HepG2 (cell line): ENCODE measurements around the gene UBAP2. TPM values are rescaled to one million over a fixed set of nuclear protein-coding genes. Genes with fewer than 3 reads are reported as not detected.

ENCODE experiments used
- ARNT2 ChIP-seq: sonication (generic); formaldehyde crosslinking; IDR thresholded peaks from 2 replicates; pipeline ENCODE4 v1.8.0; 2022; ENCODE audit warnings: mild to moderate bottlenecking, low read depth, missing genetic modification reagents, moderate library complexity
- CREM ChIP-seq, 2 experiments: sonication (generic) in 1 of 2; formaldehyde crosslinking in 1 of 2; IDR thresholded peaks; 2 replicates each; pipeline versions ENCODE4 v1.4.0 to v1.6.1; 2016 to 2020; ENCODE audit warnings: antibody characterized with exemption in 1 of 2, mild to moderate bottlenecking in 1 of 2, missing genetic modification reagents in 1 of 2
- DMTF1 ChIP-seq: sonication (generic); formaldehyde crosslinking; IDR thresholded peaks from 2 replicates; pipeline ENCODE4 v1.4.0; 2020; ENCODE audit warnings: mild to moderate bottlenecking, missing genetic modification reagents
- FOSL1 ChIP-seq: sonication (generic); formaldehyde crosslinking; IDR thresholded peaks from 2 replicates; pipeline ENCODE4 v1.9.0; 2021; ENCODE audit warnings: missing genetic modification reagents, borderline replicate concordance
- HDAC2 ChIP-seq: sonication (generic); formaldehyde crosslinking; IDR thresholded peaks from 2 replicates; pipeline ENCODE4 v1.4.0; 2020; ENCODE audit warnings: missing genetic modification reagents
- JDP2 ChIP-seq: sonication (generic); formaldehyde crosslinking; IDR thresholded peaks from 2 replicates; pipeline ENCODE4 v1.8.1; 2022; ENCODE audit warnings: missing genetic modification reagents, borderline replicate concordance
- KDM5B ChIP-seq: sonication (generic); formaldehyde crosslinking; IDR thresholded peaks from 2 replicates; pipeline ENCODE4 v1.4.0; 2020; ENCODE audit warnings: missing genetic modification reagents, mild to moderate bottlenecking, borderline replicate concordance
- KDM6A ChIP-seq: IDR thresholded peaks from 2 replicates; pipeline ENCODE4 v1.6.1; 2016; ENCODE audit warnings: low read depth
- PTBP1 ChIP-seq: fragments of 200-400 bp; formaldehyde crosslinking; IDR thresholded peaks from 2 replicates; pipeline ENCODE4 v1.6.1; 2018; ENCODE audit warnings: low read length, low read depth; ENCODE audit not compliant: poor library complexity, severe bottlenecking
- SIX1 ChIP-seq: sonication (generic); formaldehyde crosslinking; IDR thresholded peaks from 2 replicates; pipeline ENCODE4 v1.4.0; 2020; ENCODE audit warnings: missing genetic modification reagents, borderline replicate concordance
- SNAI1 ChIP-seq: sonication (generic); formaldehyde crosslinking; IDR thresholded peaks from 2 replicates; pipeline ENCODE4 v1.5.0; 2020; ENCODE audit warnings: mild to moderate bottlenecking, missing genetic modification reagents, borderline replicate concordance
- TBX2 ChIP-seq: sonication (generic); formaldehyde crosslinking; IDR thresholded peaks from 2 replicates; pipeline ENCODE4 v1.5.0; 2020; ENCODE audit warnings: missing genetic modification reagents, mild to moderate bottlenecking, borderline replicate concordance
- ZNF20 ChIP-seq: sonication (generic); formaldehyde crosslinking; IDR thresholded peaks from 2 replicates; pipeline ENCODE4 v1.4.0; 2020; ENCODE audit warnings: mild to moderate bottlenecking, moderate library complexity, missing genetic modification reagents
- ZNF274 ChIP-seq: sonication (generic); formaldehyde crosslinking; IDR thresholded peaks from 2 replicates; pipeline ENCODE4 v1.5.1; 2020; ENCODE audit warnings: mild to moderate bottlenecking, missing genetic modification reagents
- ZNF484 ChIP-seq: sonication (generic); formaldehyde crosslinking; IDR thresholded peaks from 2 replicates; pipeline ENCODE4 v1.5.1; 2020; ENCODE audit warnings: mild to moderate bottlenecking, low read depth, missing genetic modification reagents, borderline replicate concordance
- ZNF883 ChIP-seq: sonication (generic); formaldehyde crosslinking; IDR thresholded peaks from 2 replicates; pipeline ENCODE4 v1.5.1; 2020; ENCODE audit warnings: mild to moderate bottlenecking, missing genetic modification reagents; ENCODE audit errors: not compliant biosample characterization
- ZXDC ChIP-seq: sonication (generic); formaldehyde crosslinking; IDR thresholded peaks from 2 replicates; pipeline ENCODE4 v1.5.0; 2020; ENCODE audit warnings: mild to moderate bottlenecking, missing genetic modification reagents
- polyA plus RNA-seq, 8 experiments: library from polyadenylated mRNA; depleted of rRNA in 3 of 8; stranded (reverse) in 7 of 8; unstranded in 1 of 8; fragments of >200 nt; fragmentation: Illumina TruSeq in 4 of 8; extraction: Trizol in 4 of 8; gene quantifications; 2 replicates each; pipeline versions ENCODE4 v1.2.1 to v1.2.3, GENCODE V29; 2011 to 2016; ENCODE audit warnings: low read depth in 4 of 8, missing spikeins in 1 of 8, mixed read lengths in 1 of 8; ENCODE audit not compliant: insufficient read depth in 1 of 8
- total RNA-seq, 5 experiments: library from RNA; depleted of rRNA; stranded (reverse); fragments of >200 nt; fragmentation: Illumina TruSeq; extraction: Trizol; gene quantifications; 2 replicates each; pipeline ENCODE4 v1.2.3, GENCODE V29; 2016; ENCODE audit warnings: low read depth in 1 of 5
- TF ChIP-seq, protein P1 (sequence below): sonication (generic); formaldehyde crosslinking; IDR thresholded peaks from 2 replicates; pipeline ENCODE4 v1.5.0; 2020; ENCODE audit warnings: missing genetic modification reagents
- TF ChIP-seq, protein P2 (sequence below): sonication (generic); formaldehyde crosslinking; IDR thresholded peaks from 2 replicates; pipeline ENCODE4 v1.5.1; 2020; ENCODE audit warnings: missing genetic modification reagents, mild to moderate bottlenecking, borderline replicate concordance

The UBAP2 gene
- total and polyA plus RNA-seq, 2 of the 13 experiments (the other 11 are each of a cell fraction or from before 2014, with no cell fraction given): 19.0 to 22.0 TPM

- TF ChIP-seq ZNF484 (CRISPR knock-in tag): no peak
- peak; percentile 74 for TF ChIP-seq ZNF883
- no peak for TF ChIP-seq JDP2 (CRISPR knock-in tag)
- TF ChIP-seq KDM5B: peak; percentile 63
- TF ChIP-seq ZNF20: 0 out of 2 replicates have a peak, but pooled peaks have one; percentile 83
- peak; percentile 99 for TF ChIP-seq CREM (IDR thresholded peaks at IDR 0.05)
- TF ChIP-seq CREM (CRISPR knock-in tag; IDR thresholded peaks at IDR 0.05): peak; percentile 42; the same call in 1 of the 2 replicates
- peak; percentile 68 for TF ChIP-seq ARNT2 (CRISPR knock-in tag)
- TF ChIP-seq KDM6A (CRISPR knock-in tag): peak; percentile 36; the same call in 1 of the 2 replicates
- peak; percentile 72; the same call in 1 of the 2 replicates for TF ChIP-seq ZXDC (CRISPR knock-in tag)
- TF ChIP-seq SNAI1 (CRISPR knock-in tag): peak; percentile 93; the same call in 1 of the 2 replicates
- no peak for TF ChIP-seq FOSL1
- TF ChIP-seq DMTF1 (CRISPR knock-in tag): no peak
- TF ChIP-seq HDAC2 (CRISPR knock-in tag): peak; percentile 50
- TF ChIP-seq, protein P1, sequence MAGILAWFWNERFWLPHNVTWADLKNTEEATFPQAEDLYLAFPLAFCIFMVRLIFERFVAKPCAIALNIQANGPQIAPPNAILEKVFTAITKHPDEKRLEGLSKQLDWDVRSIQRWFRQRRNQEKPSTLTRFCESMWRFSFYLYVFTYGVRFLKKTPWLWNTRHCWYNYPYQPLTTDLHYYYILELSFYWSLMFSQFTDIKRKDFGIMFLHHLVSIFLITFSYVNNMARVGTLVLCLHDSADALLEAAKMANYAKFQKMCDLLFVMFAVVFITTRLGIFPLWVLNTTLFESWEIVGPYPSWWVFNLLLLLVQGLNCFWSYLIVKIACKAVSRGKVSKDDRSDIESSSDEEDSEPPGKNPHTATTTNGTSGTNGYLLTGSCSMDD (CRISPR knock-in tag): no peak
- peak; percentile 83 for TF ChIP-seq TBX2 (CRISPR knock-in tag)
- peak; percentile 54; the same call in 1 of the 2 replicates for TF ChIP-seq ZNF274 (CRISPR knock-in tag)
- no peak for TF ChIP-seq PTBP1
- TF ChIP-seq, protein P2, sequence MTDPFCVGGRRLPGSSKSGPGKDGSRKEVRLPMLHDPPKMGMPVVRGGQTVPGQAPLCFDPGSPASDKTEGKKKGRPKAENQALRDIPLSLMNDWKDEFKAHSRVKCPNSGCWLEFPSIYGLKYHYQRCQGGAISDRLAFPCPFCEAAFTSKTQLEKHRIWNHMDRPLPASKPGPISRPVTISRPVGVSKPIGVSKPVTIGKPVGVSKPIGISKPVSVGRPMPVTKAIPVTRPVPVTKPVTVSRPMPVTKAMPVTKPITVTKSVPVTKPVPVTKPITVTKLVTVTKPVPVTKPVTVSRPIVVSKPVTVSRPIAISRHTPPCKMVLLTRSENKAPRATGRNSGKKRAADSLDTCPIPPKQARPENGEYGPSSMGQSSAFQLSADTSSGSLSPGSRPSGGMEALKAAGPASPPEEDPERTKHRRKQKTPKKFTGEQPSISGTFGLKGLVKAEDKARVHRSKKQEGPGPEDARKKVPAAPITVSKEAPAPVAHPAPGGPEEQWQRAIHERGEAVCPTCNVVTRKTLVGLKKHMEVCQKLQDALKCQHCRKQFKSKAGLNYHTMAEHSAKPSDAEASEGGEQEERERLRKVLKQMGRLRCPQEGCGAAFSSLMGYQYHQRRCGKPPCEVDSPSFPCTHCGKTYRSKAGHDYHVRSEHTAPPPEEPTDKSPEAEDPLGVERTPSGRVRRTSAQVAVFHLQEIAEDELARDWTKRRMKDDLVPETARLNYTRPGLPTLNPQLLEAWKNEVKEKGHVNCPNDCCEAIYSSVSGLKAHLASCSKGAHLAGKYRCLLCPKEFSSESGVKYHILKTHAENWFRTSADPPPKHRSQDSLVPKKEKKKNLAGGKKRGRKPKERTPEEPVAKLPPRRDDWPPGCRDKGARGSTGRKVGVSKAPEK (CRISPR knock-in tag): no peak
- no peak for TF ChIP-seq SIX1 (CRISPR knock-in tag)
These were observed at the start of gene UBAP2 (continued) for GRCh38 chr9:34048727-34049629.
